ENCODE data around the gene ADCY3.

DNA sequence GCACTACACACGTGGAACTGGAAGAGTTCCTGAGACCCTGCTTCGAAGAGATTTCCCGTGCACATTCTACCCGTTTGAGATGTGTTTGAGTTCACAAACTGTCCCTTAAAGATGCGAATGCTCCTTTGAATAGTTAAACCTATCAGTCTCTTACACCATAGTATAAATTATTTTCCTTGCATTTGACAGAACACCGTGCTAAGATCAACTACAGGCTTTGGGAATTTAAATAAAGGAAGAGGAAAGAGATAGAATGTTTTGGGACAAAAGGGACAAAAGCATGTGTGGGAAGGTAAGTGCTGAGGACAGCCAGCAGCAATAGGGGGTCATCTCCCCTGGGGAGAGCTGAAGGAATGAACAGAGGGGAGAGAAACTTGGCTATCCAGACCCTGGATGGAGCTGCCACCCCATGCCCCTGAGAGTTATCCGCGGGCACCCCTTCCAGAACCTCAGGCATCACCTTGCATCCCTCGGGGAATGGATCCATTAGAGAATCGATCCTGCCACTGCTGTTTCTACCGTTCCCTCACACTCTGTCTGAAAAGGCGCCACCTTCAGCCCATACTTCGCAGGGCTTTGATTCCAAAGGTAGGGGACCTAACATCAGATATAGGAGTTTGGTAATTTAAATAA is 888 bp upstream of the ADCY3 start:
- TF ChIP-seq, protein P1, sequence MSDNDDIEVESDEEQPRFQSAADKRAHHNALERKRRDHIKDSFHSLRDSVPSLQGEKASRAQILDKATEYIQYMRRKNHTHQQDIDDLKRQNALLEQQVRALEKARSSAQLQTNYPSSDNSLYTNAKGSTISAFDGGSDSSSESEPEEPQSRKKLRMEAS (IDR thresholded peaks at IDR 0.05; ENCODE audit: low read depth) = no peak; the same call in 1 of the 2 replicates
- peak; percentile 64 for TF ChIP-seq CTCF (IDR thresholded peaks at IDR 0.05)
- peak; percentile 32 for TF ChIP-seq RAD21 (IDR thresholded peaks at IDR 0.05; ENCODE audit: low read length)
- TF ChIP-seq NRF1 (IDR thresholded peaks at IDR 0.05; ENCODE audit: low read depth, low read length) = no peak
- no peak for TF ChIP-seq IRF3 (IDR thresholded peaks at IDR 0.05; ENCODE audit: low read depth, low read length)
- TF ChIP-seq, protein P2, sequence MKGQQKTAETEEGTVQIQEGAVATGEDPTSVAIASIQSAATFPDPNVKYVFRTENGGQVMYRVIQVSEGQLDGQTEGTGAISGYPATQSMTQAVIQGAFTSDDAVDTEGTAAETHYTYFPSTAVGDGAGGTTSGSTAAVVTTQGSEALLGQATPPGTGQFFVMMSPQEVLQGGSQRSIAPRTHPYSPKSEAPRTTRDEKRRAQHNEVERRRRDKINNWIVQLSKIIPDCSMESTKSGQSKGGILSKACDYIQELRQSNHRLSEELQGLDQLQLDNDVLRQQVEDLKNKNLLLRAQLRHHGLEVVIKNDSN (IDR thresholded peaks at IDR 0.05; ENCODE audit: borderline replicate concordance, low read depth) = no peak
- TF ChIP-seq POLR2AphosphoS5 (IDR thresholded peaks at IDR 0.05; ENCODE audit: low read depth, low read length) = no peak
- no peak for TF ChIP-seq NFIC (IDR thresholded peaks at IDR 0.05; ENCODE audit: borderline replicate concordance)
- no peak for TF ChIP-seq CHD2 (IDR thresholded peaks at IDR 0.05; ENCODE audit: low read length, partially characterized antibody)
- TF ChIP-seq EP300 (IDR thresholded peaks at IDR 0.05; ENCODE audit: borderline replicate concordance in 1 of 2, low read depth in 1 of 2, low read length in 1 of 2) = no peak
- TF ChIP-seq SMC3 (IDR thresholded peaks at IDR 0.05; ENCODE audit: low read depth, low read length) = peak; percentile 23; the same call in 1 of the 2 replicates
- no peak for TF ChIP-seq TEAD4 (IDR thresholded peaks at IDR 0.05; ENCODE audit: borderline replicate concordance, insufficient read depth)
- TF ChIP-seq, protein P3, sequence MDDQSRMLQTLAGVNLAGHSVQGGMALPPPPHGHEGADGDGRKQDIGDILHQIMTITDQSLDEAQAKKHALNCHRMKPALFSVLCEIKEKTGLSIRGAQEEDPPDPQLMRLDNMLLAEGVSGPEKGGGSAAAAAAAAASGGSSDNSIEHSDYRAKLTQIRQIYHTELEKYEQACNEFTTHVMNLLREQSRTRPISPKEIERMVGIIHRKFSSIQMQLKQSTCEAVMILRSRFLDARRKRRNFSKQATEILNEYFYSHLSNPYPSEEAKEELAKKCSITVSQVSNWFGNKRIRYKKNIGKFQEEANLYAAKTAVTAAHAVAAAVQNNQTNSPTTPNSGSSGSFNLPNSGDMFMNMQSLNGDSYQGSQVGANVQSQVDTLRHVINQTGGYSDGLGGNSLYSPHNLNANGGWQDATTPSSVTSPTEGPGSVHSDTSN (IDR thresholded peaks at IDR 0.05) = no peak
- no peak for TF ChIP-seq EZH2phosphoT487 (IDR thresholded peaks at IDR 0.05; ENCODE audit: borderline replicate concordance, low read depth)
